NCI-H1694 treated with DMSO at 0.1 percent for 48 hours (cell line): ENCODE results near the gene LSM3.

ENCODE experiments used
- DNase-seq: peaks from one replicate; lab custom pipeline; 2025; lab: John Stamatoyannopoulos, UW

The LSM3 gene

GRCh38 chr3:14200841-14201240 is 22.2 kb downstream of the LSM3 start:
- DNase-seq = no peak

- DNase-seq = no peak
These were observed 23.5 kb downstream of the LSM3 start for GRCh38 chr3:14201940-14202684.

GRCh38 chr3:14202874-14203520 is 24.4 kb downstream of the LSM3 start:
- no peak for DNase-seq

GRCh38 chr3:14203521-14204079 is 25.0 kb downstream of the LSM3 start:
- peak; percentile 47 for DNase-seq

GRCh38 chr3:14204515-14205284 is 26.1 kb downstream of the LSM3 start:
- DNase-seq = no peak

- no peak for DNase-seq
These were observed 28.0 kb downstream of the LSM3 start for GRCh38 chr3:14206548-14207177.

- DNase-seq = no peak
These were observed 29.6 kb downstream of the LSM3 start for GRCh38 chr3:14208168-14208567.

GRCh38 chr3:14208977-14209394 is 30.4 kb downstream of the LSM3 start:
- no peak for DNase-seq

GRCh38 chr3:14209581-14210289 is 31.1 kb downstream of the LSM3 start:
- DNase-seq = no peak

GRCh38 chr3:14210290-14210688 is 31.7 kb downstream of the LSM3 start:
- DNase-seq = no peak

GRCh38 chr3:14210843-14211594 is 32.4 kb downstream of the LSM3 start:
- no peak for DNase-seq

- DNase-seq = no peak
These were observed 33.0 kb downstream of the LSM3 start for GRCh38 chr3:14211621-14212020.

- no peak for DNase-seq
These were observed 33.4 kb downstream of the LSM3 start for GRCh38 chr3:14212032-14212431.

- no peak for DNase-seq
These were observed 34.6 kb downstream of the LSM3 start for GRCh38 chr3:14213066-14213774.

- no peak for DNase-seq
These were observed 36.1 kb downstream of the LSM3 start for GRCh38 chr3:14214764-14215163.

- no peak for DNase-seq
These were observed 37.8 kb downstream of the LSM3 start for GRCh38 chr3:14216257-14217048.

- no peak for DNase-seq
These were observed 39.7 kb downstream of the LSM3 start for GRCh38 chr3:14218355-14218754.

- no peak for DNase-seq
These were observed 42.3 kb downstream of the LSM3 start for GRCh38 chr3:14220933-14221332.

- DNase-seq = no peak
These were observed 43.3 kb downstream of the LSM3 start for GRCh38 chr3:14221902-14222301.
